HS-5 (cell line): ENCODE measurements around the gene CCDC120.

Experiments
- DNase-seq: peaks from one replicate; pipeline ENCODE4 v3.0.0-alpha.2; 2012; ENCODE audit warnings: low read depth

The CCDC120 gene, protein sequence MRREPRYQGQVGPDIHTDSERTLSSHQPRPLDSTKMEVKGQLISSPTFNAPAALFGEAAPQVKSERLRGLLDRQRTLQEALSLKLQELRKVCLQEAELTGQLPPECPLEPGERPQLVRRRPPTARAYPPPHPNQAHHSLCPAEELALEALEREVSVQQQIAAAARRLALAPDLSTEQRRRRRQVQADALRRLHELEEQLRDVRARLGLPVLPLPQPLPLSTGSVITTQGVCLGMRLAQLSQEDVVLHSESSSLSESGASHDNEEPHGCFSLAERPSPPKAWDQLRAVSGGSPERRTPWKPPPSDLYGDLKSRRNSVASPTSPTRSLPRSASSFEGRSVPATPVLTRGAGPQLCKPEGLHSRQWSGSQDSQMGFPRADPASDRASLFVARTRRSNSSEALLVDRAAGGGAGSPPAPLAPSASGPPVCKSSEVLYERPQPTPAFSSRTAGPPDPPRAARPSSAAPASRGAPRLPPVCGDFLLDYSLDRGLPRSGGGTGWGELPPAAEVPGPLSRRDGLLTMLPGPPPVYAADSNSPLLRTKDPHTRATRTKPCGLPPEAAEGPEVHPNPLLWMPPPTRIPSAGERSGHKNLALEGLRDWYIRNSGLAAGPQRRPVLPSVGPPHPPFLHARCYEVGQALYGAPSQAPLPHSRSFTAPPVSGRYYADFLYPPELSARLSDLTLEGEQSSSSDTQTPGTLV

DNA sequence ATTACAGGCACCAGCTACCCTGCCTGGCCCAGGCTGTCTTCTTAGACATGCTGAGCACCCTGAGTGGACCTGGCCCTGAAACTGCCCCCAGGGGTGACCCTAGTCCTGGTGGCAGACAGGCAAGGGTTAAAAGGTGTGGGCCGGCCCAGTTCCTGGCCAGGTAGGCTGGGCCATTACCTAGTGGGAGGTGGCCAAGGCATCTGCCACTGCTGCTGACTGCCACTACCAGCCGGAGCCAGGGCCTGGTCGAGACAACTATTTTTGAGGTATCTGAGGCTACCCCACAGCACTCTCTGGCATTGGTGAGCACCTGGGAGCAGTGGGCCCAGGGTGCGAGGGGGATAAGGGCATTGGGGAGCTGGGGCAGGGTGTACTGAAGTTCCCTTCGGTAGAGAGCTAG lies at the start of gene CCDC120:
Gene CCDC120 (plus strand): TSS at position 206 of the 400 bp plus-strand sequence. CDS start 3,043 bp downstream, outside the sequence.
- no peak for DNase-seq

DNA sequence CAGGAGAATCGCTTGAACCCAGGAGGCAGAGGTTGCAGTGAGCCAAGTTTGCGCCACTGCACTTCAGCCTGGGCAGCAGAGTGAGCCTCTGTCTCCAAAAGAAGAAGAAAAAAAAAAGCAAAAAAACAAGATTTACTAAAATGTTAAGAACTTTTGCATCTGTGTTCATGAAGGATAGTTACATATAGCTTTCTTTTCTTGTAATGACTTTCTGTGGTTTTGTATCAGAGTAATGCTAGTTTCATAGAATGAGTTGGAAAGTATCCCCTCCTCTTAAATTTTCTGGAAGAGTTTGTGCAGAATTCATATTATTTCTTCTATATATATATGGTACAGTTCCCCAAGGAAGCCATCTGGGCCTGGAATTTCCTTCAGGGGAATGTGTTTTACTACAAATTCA lies 39.7 kb upstream of the CCDC120 start:
- no peak for DNase-seq

DNA sequence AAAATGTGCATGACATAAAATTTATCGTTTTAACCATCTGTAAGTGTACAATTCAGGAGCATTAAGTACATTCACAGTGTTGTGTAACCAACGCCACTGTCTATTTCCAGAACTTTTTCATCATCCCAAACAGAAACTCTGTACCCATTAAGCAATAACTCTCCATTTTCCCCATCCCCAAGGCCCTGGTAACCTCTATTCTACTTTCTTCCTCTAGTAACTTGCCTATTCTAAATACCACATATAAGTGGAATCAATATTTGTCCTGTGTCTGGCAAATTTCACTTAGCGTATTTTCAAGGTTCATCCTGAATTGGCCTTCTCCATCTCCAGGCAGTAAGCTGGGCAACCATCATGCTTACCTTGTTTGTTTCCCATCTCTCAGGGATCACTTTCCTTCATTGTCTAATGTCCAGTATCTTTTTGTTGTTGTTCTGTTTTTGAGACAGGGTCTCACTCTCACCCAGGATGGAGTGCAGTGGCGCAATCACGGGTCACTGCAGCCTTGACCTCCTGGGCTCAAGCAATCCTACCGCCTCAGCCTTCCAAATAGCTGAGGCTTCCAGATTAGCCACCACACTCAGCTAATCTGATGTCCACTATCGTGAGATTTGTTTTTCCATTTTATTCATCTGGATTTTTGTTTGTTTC lies 39.1 kb upstream of the CCDC120 start:
- DNase-seq, result no peak

DNA sequence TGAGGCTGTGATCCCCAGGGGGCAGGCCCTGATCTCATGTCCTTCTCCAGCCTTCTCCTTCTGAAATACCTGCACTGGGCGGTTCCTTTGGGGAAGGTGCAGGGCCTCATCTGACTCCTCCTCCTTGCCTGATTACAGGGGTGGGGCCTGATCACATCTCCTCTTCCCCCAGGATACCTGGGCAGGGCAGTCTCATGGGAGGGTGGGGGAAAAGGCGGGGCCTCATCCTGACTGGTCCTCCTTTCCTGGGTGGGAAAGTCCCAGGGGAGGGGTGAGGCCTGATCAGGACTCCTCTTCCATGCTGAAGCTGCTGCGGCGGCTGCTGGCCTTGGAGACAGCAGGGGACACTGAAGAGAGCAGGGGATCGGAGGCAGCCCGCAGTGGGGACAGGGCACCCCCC lies 28.9 kb upstream of the CCDC120 start:
- no peak for DNase-seq

DNA sequence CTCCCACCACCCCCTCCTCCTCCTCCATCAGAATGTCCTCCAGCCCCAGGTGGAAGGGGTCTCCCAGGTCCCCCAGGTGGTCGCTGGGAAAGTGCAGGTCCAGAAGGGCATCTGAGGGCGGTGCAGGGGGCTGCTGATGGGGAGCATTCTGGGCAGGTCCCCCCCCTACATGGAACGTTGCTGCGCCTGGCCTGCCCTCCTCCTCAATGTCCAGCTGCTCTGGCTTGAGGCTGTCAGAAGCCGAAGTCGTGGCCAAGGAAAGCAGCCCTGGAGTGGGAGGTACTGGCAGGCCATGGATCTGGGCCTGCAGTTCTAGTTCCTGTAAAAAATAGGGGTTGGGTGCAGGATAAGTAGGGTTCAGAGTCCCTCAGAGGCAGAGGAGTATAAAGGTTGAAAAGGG lies 28.5 kb upstream of the CCDC120 start:
- no peak for DNase-seq

DNA sequence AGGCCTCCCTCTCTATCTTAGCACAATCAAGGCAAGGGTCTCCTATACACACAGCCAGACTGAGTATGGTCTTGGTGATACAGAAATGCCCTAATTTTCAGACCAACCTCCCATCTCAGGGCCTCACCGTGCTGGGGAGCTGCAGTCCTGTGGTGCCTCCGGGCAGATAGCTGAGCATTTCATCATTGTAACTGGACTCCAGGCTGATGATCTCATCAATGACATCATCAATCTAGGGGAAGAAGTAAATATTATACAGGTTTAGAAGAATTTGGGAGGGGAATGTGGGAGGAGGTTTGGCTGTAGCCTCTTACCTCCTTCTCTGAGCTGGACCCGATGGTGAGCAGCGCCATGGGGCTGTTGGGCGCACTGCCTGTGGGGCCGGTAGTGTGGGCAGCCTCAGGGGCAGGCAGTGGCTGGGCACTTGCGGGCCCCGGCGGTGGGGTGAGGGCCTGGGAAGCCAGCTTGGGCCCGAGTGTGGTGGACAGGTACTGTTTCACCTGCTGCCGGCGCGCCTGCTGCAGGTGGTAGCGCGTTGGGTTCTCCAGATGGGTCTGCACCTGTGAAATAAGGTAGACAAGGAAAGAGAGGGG lies 20.8 kb upstream of the CCDC120 start:
- no peak for DNase-seq

DNA sequence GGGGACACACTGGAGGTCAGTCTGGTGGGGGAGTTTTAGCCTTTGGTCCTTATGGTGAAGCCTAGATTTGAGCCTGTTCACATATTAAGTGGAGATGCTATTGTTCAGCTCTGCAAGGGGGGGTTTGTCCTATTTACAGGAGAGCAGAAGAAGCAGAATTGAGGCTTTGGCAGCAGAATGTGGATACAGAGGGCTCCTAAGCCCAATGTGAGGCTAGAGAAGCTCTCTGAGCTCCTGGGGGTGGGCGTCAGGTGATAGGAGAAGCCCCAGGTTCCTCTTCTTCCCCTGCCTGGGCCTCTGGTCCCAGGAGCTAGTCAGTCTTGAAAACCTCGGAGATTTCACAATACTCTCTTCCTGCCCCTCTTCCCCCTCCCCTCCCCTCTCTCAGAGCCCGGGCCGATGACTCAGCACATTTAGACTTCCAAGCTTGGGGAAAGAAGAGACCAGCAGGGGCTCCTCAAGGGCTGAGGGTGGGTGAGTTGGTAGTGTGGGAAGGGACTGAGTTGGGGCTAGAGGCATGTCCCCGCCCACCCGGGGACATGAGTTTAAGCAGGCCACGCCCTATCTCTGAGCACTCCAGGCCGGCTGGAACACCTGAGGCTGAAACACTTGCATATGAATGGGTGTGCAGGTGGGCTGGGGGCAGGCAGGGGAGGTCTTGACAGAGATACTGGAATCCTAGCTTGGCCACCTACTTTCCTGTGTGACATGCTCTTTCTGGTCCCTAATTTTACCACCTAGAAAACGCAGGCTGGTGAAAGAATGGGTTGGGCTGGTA lies 19.0 kb upstream of the CCDC120 start:
- DNase-seq, result peak; percentile 72

DNA sequence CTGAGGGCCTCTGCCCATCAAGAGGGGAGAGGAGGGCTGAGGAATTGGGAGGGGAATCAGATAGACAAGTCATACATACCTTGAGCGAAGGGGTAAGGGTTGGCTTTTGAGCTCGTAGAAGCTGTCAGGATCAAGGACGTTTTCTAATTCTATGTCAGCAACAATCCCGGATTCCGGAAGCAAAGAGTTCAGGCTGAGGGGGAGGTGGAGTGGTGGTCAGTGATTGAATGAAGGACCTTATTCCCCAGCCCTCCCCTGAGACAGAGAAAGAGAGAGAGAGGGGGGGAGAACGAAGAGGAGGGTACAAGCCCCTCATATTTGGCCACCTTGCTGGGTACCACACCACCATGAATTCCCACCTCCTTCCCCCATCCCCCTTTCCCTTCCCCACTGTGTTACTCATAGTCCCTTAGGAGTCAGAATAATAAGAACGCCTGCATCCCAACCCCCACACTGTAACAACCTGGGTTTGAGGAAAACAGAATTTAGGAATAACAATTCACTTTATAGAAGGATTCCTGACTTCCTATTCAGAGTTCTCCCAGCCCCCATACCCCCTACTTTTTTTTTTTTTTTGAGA lies 18.3 kb upstream of the CCDC120 start:
- no peak for DNase-seq

DNA sequence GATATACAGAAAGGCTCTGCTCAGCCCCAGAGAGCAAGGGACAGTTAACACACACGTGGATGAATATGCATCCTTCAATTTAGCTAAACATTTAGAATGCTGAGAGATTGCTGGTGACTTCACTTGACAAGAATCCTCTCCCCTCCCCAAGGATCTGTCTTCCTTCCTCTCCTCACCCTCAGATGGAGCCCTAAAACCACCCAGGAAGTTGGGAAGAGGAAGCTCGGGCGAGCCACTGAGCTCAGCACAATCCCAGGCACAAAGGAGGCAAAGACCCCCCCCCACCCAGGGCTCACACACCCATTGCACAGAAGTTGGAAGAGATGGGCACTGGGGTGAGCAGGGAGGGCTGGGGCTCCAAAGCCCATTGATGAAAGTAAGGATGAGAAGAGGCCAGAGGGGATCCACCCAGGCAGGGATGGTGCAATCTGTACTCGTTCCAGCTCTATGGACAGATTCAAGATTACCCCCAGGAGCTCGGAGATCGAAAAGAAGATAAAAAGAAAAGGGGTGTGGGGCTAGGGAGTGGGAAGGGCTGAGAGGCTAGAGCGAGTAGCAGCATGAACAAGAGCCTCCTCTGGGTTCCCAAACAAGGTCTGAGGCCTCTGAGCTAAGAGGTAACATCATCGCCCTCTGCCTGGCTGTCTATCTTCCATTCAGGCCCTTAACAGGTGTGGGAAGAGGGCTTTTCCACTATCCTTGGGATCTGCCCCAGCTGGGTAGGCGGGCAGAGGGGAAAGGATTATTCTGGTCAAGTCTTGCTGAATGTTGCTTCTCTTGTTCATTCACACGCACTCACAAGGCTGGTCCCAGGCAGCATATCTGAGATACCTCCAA lies 16.8 kb upstream of the CCDC120 start:
- DNase-seq, result no peak

DNA sequence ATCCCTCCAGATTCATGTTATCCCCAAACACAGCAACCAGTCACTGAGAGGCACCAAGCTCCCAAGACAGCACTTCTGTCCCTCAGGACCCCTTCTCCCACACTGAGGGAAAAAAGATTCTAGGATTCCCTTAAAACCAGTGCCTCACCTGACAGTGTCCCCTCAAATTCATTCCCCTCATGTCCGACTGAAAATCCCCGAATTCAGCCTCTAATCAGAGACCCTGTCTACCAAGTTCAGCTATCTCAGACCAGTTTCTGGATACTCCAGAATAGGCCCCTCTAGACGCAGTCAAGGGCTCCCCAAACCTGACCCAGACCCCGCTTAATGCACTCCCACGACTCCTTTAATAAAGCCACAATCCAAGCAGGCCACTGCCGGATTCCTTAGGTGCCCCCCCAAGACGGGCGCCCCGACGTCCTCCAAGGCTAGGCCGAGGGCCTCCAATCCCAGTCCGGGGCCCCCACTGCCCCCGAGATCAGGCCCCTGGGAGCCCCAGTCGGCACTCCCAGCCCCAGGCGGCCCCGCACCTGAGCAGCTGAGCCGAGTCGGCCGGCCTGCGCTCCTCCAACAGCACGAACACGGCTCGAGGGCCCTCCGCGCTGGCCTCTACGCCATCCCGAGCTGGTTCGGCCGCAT lies 16.1 kb upstream of the CCDC120 start:
- DNase-seq, result no peak

DNA sequence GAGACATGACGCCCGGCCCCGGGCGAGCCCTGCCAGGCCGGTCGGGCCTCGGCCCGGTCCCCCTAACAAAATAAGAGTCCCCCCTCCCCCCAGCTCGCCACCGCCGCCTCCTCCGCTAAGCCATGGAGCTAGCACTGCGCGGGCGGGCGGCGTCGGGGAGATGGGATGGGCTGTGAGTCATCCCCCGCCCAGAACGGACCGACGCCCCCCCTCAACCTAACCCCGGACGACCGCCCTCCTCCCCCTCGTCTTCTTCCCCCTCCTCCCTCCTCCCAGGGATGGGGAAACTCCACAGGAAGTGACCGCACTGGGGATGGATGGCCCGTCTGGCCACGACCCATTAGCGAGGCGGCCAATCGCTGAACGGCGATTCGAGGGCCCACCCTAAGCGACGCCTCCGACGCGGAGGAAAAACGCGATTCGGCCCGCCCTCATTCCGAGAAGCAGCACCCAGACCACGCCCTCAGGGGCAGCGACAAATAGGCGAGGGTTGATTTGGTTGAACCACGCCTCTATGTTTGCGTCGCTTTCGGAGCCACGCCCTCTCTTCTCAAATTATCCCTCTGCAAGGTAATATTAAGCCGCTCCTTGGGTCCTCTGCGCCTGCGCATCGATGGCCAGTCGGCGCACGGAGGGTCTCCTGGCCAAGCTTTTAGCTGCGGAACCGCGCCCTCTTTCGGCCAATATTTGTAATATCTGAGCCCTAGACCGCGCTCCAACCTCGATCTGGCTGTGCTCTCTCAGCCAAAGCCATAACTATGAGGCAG lies 15.4 kb upstream of the CCDC120 start, which contains the start of gene TFE3:
Gene TFE3 (minus strand): TSS at position 138 of the 767 bp plus-strand sequence. CDS start 131 bp downstream, at position 7.
- peak; percentile 93 for DNase-seq

DNA sequence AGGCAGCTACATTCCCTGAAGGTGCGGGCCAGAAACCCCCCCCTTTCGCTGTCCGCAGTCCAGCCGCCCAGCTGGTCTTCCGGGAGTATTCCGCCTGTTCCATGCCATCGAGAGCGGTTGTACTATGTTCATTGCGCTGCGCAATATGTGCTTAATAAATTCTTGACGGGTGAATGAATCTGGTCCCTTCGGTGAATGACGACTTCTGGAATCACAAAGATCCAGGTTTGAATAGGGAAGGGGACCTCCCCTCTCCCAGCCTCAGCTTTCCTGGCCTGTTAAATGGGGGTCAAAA lies 14.9 kb upstream of the CCDC120 start:
- no peak for DNase-seq

DNA sequence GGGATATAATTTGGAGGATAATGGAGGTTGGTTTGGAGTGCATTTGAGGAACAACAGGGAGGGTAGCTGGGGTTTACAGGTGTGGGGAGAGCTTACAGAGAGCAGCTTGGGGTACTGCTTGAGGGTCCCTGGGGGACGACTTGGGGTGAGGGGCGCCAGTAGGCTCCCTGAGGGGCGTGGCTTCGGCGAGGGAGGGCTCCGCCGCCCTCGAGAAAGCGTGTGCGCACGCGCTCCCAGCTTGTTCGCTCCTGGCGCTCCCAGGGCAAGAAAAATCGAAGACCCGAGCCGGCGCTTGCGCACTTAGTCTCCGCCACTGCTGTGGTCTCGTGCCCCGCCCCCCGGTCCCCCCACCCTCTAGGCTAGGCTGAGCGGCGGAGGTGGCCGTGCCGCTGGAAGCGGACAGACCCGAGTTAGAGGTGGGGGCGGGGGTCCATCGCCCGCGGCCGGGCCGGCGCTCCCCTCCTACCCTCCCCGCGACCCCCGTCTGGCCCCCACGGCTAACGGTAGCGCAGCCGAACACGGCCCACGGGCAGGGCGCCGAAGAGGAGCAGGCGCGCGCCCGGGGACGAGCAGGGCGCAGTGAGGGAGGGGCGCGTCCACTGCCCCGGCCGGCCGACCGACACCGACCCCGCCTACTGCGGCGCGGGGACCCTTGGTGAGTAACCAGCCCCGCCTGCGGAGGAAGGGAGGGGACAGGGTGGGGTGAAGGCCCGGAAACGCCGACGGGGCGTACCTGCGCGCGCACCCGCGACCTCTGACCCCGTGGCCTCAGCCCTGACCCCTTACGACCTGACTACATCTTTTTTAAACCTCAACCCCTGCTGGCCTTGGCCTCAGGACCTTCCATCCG lies 5.4 kb upstream of the CCDC120 start:
- no peak for DNase-seq

DNA sequence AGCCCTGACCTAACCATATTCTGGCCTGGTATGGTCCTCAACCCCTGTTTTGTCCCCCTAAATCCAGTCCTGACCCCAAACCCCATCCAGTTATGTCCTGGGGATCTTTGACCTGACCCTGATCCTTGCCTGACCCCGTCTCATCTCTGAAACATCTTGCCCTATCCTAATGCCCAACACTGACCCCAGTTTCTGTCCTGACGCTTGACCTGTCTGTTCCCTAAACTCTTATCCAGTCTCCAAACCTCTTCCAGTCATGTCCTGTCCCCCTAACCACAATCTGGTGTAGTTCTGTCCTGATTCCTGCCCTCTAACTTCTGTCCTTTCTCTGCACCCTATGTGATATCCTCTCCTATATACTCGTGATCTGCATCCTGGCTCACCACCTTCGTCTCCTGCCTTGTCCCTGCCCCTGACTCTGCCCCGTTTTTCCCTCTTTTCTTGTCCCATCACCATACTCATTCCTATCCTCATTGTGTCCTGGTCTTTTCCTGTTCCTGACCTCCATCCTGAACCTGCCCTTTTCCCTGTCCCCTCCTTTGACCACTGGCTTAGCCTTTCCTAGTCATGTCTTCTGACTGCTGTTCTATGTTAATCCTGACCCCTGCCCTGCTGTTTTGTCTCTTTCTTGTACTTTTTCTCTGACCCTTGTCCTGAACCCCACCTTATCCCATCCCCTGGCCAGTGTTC lies 4.6 kb upstream of the CCDC120 start:
- DNase-seq, result no peak

DNA sequence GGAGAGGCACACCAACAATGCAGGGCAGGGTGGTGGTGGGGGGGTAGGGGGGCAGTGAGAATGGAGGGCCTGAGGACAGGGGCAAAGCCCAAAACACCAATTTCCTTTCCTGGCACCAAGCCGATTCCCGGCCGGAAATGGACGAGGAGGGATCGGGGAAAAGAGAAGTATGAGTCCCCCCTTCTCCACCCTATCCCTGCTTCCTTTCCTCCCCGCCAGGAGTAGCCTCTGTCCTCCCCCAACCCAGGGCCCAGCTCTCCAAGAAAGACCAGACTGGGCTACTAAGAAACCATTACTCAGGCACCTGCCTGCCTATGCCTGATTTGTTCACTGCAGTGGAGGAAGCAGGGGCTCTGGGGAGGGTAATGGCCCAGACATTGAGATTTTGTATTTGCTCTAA lies 402 bp downstream of the CCDC120 start:
- DNase-seq, result no peak

DNA sequence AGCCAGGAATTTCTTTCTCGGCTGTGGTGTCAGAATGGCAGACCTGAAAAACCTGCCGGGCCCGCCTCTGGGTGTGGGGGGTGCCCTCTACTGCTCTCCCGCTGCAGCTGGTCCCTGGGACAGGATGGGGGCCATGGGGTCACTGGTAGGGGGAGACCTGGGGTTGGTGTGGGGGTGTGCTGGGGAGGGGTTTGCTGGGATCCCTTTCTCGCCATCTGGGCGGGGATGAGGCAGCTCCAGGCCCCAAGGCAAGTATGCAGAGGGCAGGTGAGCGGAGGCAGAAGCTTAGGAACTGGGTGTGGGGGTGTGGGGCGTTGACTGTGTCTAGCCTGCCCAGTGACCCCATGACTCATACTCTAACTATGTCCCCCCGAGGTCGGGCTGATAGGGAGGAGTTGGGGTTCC lies 884 bp downstream of the CCDC120 start:
- no peak for DNase-seq

DNA sequence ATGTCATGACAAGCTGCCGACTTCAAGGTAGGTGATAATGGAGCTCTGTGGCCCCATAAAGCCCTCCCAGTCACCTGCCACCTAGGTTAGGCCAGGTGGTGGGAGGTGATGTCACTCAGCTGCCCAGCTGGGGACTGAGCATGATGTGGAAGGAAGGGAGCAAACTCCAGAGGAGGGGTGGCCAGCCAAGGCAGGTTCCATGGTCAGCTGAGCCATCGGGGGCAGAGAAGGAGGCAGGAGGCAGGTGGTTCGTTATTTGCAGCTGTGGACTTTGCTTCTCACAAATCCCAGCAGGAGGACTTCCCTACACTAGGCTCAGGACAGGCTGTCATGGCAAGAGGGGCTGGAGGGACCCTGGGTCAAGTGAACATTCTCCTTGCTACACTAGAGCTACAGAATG lies 2.1 kb downstream of the CCDC120 start:
- no peak for DNase-seq

DNA sequence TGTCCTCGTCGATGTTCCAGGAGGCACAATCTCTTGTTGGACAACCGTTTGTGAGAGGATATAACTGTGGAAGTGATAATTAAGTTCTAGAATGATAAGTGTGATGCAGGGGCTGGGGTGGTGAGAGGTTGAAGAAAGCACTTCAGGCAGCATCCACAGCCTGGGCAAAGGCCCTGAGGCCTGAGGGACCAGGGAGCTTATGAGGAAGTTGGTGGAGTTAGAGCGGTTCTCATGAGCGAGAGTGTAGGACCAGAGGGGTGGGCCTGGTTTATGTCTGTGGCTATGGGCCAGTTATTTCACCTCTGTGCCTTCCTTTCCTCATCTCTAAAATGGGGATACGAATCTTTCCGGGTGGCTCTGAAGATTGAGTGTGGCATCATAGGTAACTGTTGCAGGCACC lies 2.7 kb downstream of the CCDC120 start:
- DNase-seq, result no peak
